Activated CD8-positive, alpha-beta T cell treated with anti-CD3 and anti-CD28 coated beads for 36 hours (primary cell): ENCODE data around the gene TEAD4. TPM values are rescaled to one million over a fixed set of nuclear protein-coding genes. Genes with fewer than 3 reads are reported as not detected.

Experiments
- ATAC-seq: fragments of 200-7000 bp; cut with Tn5 transposase; one replicate; pipeline ENCODE4 v1.10.0; 2021; ENCODE audit warnings: mild to moderate bottlenecking, moderate library complexity
- CTCF ChIA-PET: fragments of 350-600 bp; sonication (Branson Sonifier 250); formaldehyde crosslinking; loops from one replicate; lab custom pipeline; 2021; ENCODE audit warnings: antibody characterized with exemption; lab: Charles Lee
- POLR2A ChIA-PET: fragments of 350-600 bp; sonication (Branson Sonifier 250); formaldehyde crosslinking; loops from one replicate; lab custom pipeline; 2021; ENCODE audit warnings: antibody characterized with exemption; lab: Charles Lee
- DNase-seq: peaks from one replicate; pipeline ENCODE4 v3.0.0-alpha.2; 2020
- H3K27ac Mint-ChIP-seq: one replicate; pipeline ENCODE4 v1.8.0; 2021; ENCODE audit warnings: mild to moderate bottlenecking, mixed read lengths
- H3K27me3 Mint-ChIP-seq: one replicate; pipeline ENCODE4 v1.8.0; 2021; ENCODE audit warnings: mixed read lengths
- H3K36me3 Mint-ChIP-seq: one replicate; pipeline ENCODE4 v1.8.0; 2021; ENCODE audit warnings: low read depth, mixed read lengths
- H3K4me1 Mint-ChIP-seq: one replicate; pipeline ENCODE4 v1.8.0; 2021; ENCODE audit warnings: low read depth, mixed read lengths
- H3K4me3 Mint-ChIP-seq: one replicate; pipeline ENCODE4 v1.8.0; 2021; ENCODE audit warnings: mild to moderate bottlenecking, moderate library complexity, mixed read lengths
- H3K9me3 Mint-ChIP-seq: one replicate; pipeline ENCODE4 v1.8.0; 2021; ENCODE audit warnings: mixed read lengths
- intact Hi-C: fragments of 100-400 bp; cut with micrococcal nuclease; formaldehyde crosslinking; loops from one replicate; pipeline ENCODE4 v1.10.0; 2022
- total RNA-seq, 2 experiments: library from RNA; stranded (reverse); gene quantifications; one replicate each; pipeline ENCODE4 v1.2.3, GENCODE V29; 2021
- TF ChIP-seq, protein P1 (sequence below): fragments of 200-600 bp; IDR thresholded peaks from one replicate; pipeline ENCODE4 v1.8.0; 2022; ENCODE audit warnings: antibody characterized with exemption, mild to moderate bottlenecking

TEAD4 gene
- total RNA-seq, 2 experiments from 2014 or later = 4.5 to 4.6 TPM

DNA sequence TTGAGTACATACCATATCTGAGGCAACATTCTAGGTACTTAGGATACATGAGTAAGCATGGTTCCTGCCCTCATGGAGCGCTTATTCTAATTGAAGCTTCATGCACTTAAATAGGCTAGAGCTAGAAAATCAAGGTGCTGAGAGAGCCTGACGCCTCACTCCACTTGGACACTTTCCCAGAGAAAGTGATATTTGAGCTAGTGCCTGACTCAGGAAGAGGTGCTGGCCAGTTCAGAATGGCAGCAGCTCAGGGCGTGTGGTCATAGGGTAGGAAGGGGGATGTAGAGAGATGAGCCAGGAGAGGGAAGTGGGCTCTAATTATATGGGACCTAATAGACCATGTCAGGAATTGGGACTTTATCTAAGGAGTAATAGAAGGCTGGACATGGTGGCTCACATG is 35.2 kb upstream of the TEAD4 start:
- TF ChIP-seq, protein P1, sequence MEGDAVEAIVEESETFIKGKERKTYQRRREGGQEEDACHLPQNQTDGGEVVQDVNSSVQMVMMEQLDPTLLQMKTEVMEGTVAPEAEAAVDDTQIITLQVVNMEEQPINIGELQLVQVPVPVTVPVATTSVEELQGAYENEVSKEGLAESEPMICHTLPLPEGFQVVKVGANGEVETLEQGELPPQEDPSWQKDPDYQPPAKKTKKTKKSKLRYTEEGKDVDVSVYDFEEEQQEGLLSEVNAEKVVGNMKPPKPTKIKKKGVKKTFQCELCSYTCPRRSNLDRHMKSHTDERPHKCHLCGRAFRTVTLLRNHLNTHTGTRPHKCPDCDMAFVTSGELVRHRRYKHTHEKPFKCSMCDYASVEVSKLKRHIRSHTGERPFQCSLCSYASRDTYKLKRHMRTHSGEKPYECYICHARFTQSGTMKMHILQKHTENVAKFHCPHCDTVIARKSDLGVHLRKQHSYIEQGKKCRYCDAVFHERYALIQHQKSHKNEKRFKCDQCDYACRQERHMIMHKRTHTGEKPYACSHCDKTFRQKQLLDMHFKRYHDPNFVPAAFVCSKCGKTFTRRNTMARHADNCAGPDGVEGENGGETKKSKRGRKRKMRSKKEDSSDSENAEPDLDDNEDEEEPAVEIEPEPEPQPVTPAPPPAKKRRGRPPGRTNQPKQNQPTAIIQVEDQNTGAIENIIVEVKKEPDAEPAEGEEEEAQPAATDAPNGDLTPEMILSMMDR = no peak
- intact Hi-C loops = no loop called here

DNA sequence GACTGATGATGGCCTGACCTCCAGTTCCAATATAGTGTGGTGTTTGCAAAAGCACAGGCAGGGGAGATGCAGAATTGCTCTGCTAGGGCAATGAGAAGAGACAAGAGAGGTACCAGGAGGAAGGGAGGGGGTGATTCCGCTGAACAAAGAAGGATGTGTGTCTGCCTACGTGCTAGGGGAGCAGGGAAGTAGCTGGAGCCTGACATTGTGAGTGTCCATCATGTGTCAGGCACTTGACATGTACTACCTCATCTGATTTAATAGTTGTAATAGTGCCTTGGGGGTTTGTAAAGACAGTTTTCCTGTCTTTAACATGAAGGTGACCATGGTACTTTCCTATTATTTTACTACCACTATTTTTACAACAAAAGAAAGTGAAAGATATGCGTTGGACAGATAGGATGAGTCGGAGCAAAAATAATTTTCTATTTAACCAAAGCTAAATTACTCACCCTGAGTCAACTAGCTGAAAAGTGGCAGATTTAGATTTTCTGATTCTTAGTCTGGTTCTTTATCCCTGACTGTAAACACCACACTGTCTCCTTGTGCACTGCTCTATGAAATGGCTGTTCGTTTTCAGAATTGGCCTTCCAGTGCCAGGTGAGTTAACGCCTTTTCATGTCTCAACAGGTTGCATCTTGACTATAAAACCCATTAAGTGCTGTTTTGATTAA is 33.7 kb upstream of the TEAD4 start:
- intact Hi-C loops = no loop called here
- TF ChIP-seq, protein P1 = no peak
- ChIA-PET POLR2A (interaction anchor here (0.8 kb wide), 1 partner anchor 48 kb away, joined by 4 read pairs; the partner anchor contains the start of genes FOXM1 and RHNO1), CTCF (no interaction called here)
- no peaks in the 10 kb centered on the region for H3K9me3 Mint-ChIP-seq
- H3K4me1 Mint-ChIP-seq = peaks cover 4% of the 10 kb centered on the region
- ATAC-seq = no peak
- H3K27me3 Mint-ChIP-seq = no peaks in the 10 kb centered on the region
- H3K4me3 Mint-ChIP-seq = no peak overlapping the region
- peaks cover 12% of the 10 kb centered on the region for H3K36me3 Mint-ChIP-seq
- peak overlapping the region; percentile 8 for H3K27ac Mint-ChIP-seq
- no peak for DNase-seq

More for the DNA sequence above, 35.2 kb upstream of the TEAD4 start:
- ChIA-PET CTCF (no interaction called here), POLR2A (interaction anchor here (0.6 kb wide), 1 partner anchor 46 kb away, joined by 3 read pairs; no protein-coding TSS in a partner anchor)
- Mint-ChIP-seq H3K36me3 (peaks cover 10% of the 10 kb centered on the region), H3K27me3 (no peaks in the 10 kb centered on the region), H3K4me1 (peaks cover 4% of the 10 kb centered on the region), H3K27ac (no peak overlapping the region), H3K9me3 (no peaks in the 10 kb centered on the region), H3K4me3 (no peak overlapping the region)
- ATAC-seq = no peak
- DNase-seq = no peak

DNA sequence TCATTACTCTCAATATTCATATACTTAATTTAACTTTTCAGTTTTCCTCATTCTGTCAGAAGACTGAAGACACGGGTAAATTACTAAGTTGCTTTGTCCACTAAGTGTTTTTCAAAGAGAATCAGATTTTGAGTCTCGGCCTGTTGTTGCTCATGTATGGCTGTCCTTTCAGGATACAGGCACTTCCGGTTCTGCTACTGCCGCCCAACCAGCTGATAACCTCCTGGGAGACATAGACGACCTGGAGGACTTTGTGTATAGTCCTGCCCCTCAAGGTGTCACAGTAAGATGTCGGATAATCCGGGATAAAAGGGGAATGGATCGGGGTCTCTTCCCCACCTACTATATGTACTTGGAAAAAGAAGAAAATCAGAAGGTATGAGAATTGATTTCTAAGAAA is 28.3 kb upstream of the TEAD4 start:
- H3K27ac Mint-ChIP-seq = no peak overlapping the region
- TF ChIP-seq, protein P1 = no peak
- intact Hi-C loops = no loop called here
- no peak overlapping the region for H3K4me3 Mint-ChIP-seq
- ChIA-PET POLR2A (no interaction called here), CTCF (no interaction called here)
- peaks cover 6% of the 10 kb centered on the region for H3K36me3 Mint-ChIP-seq
- no peaks in the 10 kb centered on the region for H3K9me3 Mint-ChIP-seq
- H3K4me1 Mint-ChIP-seq = no peaks in the 10 kb centered on the region
- DNase-seq (no peak), ATAC-seq (no peak)
- H3K27me3 Mint-ChIP-seq = no peaks in the 10 kb centered on the region

DNA sequence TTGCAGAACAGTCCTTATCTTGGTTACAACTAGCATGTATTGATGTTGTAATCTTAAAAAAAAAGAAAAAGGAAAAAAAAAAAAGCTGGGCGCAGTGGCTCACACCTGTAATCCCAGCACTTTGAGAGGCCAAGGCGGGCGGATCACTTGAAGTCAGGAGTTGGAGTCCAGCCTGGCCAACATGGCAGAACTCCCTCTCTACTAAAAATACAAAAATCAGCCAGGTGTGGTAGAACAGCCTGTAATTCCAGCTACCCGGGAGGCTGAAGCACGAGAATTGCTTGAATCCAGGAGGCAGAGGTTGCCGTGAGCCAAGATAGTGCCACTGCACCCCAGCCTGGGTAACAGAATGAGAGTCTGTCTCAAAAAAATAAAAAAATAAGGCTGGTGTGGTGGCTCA is 25.6 kb upstream of the TEAD4 start:
- intact Hi-C loops = no loop called here
- ATAC-seq = no peak
- ChIA-PET CTCF (interaction anchor here (0.7 to 1.8 kb wide), 3 partner anchors 11 to 140 kb away, joined by 3 to 4 read pairs (median 3); no protein-coding TSS in a partner anchor), POLR2A (no interaction called here)
- Mint-ChIP-seq H3K4me3 (no peak overlapping the region), H3K9me3 (no peaks in the 10 kb centered on the region), H3K4me1 (no peaks in the 10 kb centered on the region), H3K27me3 (no peaks in the 10 kb centered on the region), H3K27ac (no peak overlapping the region), H3K36me3 (peaks cover 4% of the 10 kb centered on the region)
- TF ChIP-seq, protein P1 = no peak
- DNase-seq = no peak

DNA sequence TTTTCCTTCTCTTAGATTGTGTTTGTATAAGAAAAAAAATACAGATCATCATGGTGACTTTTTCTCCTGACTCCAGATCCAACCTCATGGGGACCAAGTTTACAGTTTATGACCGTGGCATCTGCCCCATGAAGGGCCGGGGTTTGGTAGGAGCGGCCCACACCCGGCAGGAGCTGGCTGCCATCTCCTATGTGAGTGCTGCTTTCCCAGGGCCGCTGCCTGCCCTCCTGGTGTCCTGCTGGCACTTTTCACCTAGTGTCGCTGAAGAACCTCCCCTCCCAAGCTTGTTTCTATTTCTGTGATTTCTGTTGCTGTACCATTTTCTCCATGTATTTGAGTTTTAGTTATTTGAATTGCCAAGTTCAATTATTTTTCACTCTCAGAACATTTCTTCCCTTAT is 24.8 kb upstream of the TEAD4 start:
- CTCF ChIA-PET = interaction anchor here (1.8 kb wide), 1 partner anchor 10 kb away, joined by 4 read pairs; no protein-coding TSS in a partner anchor
- Mint-ChIP-seq H3K4me3 (no peak overlapping the region), H3K27ac (no peak overlapping the region), H3K36me3 (peaks cover 4% of the 10 kb centered on the region), H3K4me1 (no peaks in the 10 kb centered on the region), H3K9me3 (no peaks in the 10 kb centered on the region), H3K27me3 (no peaks in the 10 kb centered on the region)
- intact Hi-C loops = no loop called here
- no peak for DNase-seq
- no peak for ATAC-seq
- POLR2A ChIA-PET = no interaction called here
- TF ChIP-seq, protein P1 = no peak
